HG03066 (cell line): ENCODE results near the gene ELAVL1.
A peak's percentile ranks its signal among the peaks of the same experiment; 100 is the strongest.
"Not testable (repeated sequence)": the region's sequence is repeated elsewhere in the genome, so short reads cannot be mapped to it uniquely, and the experiment has no call there.

Experiments used
- ATAC-seq: cut with Tn5 transposase; IDR thresholded peaks from one replicate; pipeline ENCODE4 v1.9.1; 2021; ENCODE audit warnings: low read depth; ENCODE audit not compliant: unreplicated experiment

Gene ELAVL1

GRCh38 chr19:7971553-7972520 lies 33.6 kb downstream of the ELAVL1 start:
- ATAC-seq, result no peak

- no peak for ATAC-seq
These were observed 34.6 kb downstream of the ELAVL1 start for GRCh38 chr19:7970716-7971448.

- ATAC-seq, result no peak
These were observed 35.9 kb downstream of the ELAVL1 start for GRCh38 chr19:7969555-7969939.

- no peak for ATAC-seq
These were observed 36.5 kb downstream of the ELAVL1 start for GRCh38 chr19:7968796-7969554.

GRCh38 chr19:7968008-7968795 lies 37.2 kb downstream of the ELAVL1 start:
- ATAC-seq, result no peak

GRCh38 chr19:7965921-7966665 lies 39.3 kb downstream of the ELAVL1 start:
- ATAC-seq, result no peak

GRCh38 chr19:7965259-7965841 lies 40.1 kb downstream of the ELAVL1 start:
- ATAC-seq, result no peak

- no peak for ATAC-seq
These were observed 41.9 kb downstream of the ELAVL1 start for GRCh38 chr19:7963566-7963965.

- no peak for ATAC-seq
These were observed 42.7 kb downstream of the ELAVL1 start for GRCh38 chr19:7962644-7963268.

GRCh38 chr19:7961920-7962626 lies 43.4 kb downstream of the ELAVL1 start:
- no peak for ATAC-seq

- not testable (repeated sequence) for ATAC-seq
These were observed 44.4 kb downstream of the ELAVL1 start for GRCh38 chr19:7961082-7961481.

- no peak for ATAC-seq
These were observed 46.2 kb downstream of the ELAVL1 start for GRCh38 chr19:7959211-7959610.

- ATAC-seq, result no peak
These were observed 49.7 kb downstream of the ELAVL1 start for GRCh38 chr19:7955696-7956095.

GRCh38 chr19:7953576-7953975 lies 51.9 kb downstream of the ELAVL1 start:
- no peak for ATAC-seq

GRCh38 chr19:7953060-7953459 lies 52.4 kb downstream of the ELAVL1 start:
- ATAC-seq, result no peak

- ATAC-seq, result no peak
These were observed 57.5 kb downstream of the ELAVL1 start for GRCh38 chr19:7947939-7948338.

GRCh38 chr19:7944177-7944761 lies 61.2 kb downstream of the ELAVL1 start:
- ATAC-seq, result peak; percentile 38
